Endothelial cell of umbilical vein (primary cell): ENCODE results near the gene MIGA1. TPM values are rescaled to one million over a fixed set of nuclear protein-coding genes. Genes with fewer than 3 reads are reported as not detected.
A peak's percentile ranks its signal among the peaks of the same experiment; 100 is the strongest.

Experiments used
- BruUV-seq: library from RNA; stranded (reverse); fragments of 400-500 nt; replicated peaks from 2 replicates; lab custom pipeline; 2021; lab: Mats Ljungman, UMichigan
- CTCF ChIA-PET: fragments of 300-600, 350-600 bp; sonication (Branson Sonifier 250); formaldehyde crosslinking; loops from one replicate; lab custom pipeline; 2021; ENCODE audit warnings: antibody characterized with exemption, inconsistent platforms; lab: Charles Lee
- POLR2A ChIA-PET: fragments of 300-600, 350-600 bp; sonication (Branson Sonifier 250); formaldehyde crosslinking; loops from one replicate; lab custom pipeline; 2021; ENCODE audit warnings: antibody characterized with exemption, inconsistent platforms; lab: Charles Lee
- DNase-seq: peaks from one replicate; pipeline ENCODE4 v3.0.0-alpha.2; 2011; ENCODE audit warnings: low read depth, low spot score
- FAIRE-seq: peaks from 2 replicates; lab custom pipeline; 2011; peaks lifted over from hg19 to GRCh38; lab: Jason Lieb, UNC
- H2AFZ ChIP-seq: 2 replicates; pipeline ENCODE4 v1.6.0; 2012; ENCODE audit warnings: low read depth, low read length, control low read depth, inconsistent platforms
- H3K27ac ChIP-seq: 2 replicates; pipeline ENCODE4 v1.5.1; 2011; ENCODE audit warnings: low read depth, mild to moderate bottlenecking, control low read depth, low read length, moderate library complexity; ENCODE audit not compliant: insufficient read depth
- H3K27me3 ChIP-seq, 2 experiments: 2 replicates each; pipeline versions ENCODE4 v1.6.0 to v1.6.1; 2011; ENCODE audit warnings: low read length in 2 of 2, mixed read lengths in 1 of 2; ENCODE audit not compliant: control insufficient read depth in 2 of 2, insufficient read depth in 2 of 2
- H3K36me3 ChIP-seq, 2 experiments: 2 replicates in 1 of 2; 3 replicates in 1 of 2; pipeline ENCODE4 v1.5.1; 2011; ENCODE audit warnings: low read length in 2 of 2, mild to moderate bottlenecking in 1 of 2, moderate library complexity in 1 of 2; ENCODE audit not compliant: control insufficient read depth in 2 of 2, insufficient read depth in 2 of 2; ENCODE audit errors: extremely low read depth in 1 of 2
- H3K4me1 ChIP-seq: 3 replicates; pipeline ENCODE4 v1.5.1; 2011; ENCODE audit warnings: mild to moderate bottlenecking, low read length; ENCODE audit not compliant: control insufficient read depth, insufficient read depth; ENCODE audit errors: extremely low read depth
- H3K4me2 ChIP-seq: 2 replicates; pipeline ENCODE4 v1.6.1; 2011; ENCODE audit warnings: low read length, control low read depth, mixed read lengths; ENCODE audit not compliant: insufficient read depth
- H3K4me3 ChIP-seq, 3 experiments: fragments of 200-600 bp in 1 of 3; sonication (generic), shearing (Covaris generic) in 1 of 3; replicated peaks in 1 of 3; 2 replicates each; pipeline ENCODE4 v1.5.1; 2011 to 2016; ENCODE audit warnings: control low read depth in 3 of 3, low read length in 3 of 3, mild to moderate bottlenecking in 2 of 3, inconsistent platforms in 1 of 3, low read depth in 1 of 3, moderate library complexity in 1 of 3; ENCODE audit not compliant: insufficient read depth in 1 of 3
- H3K79me2 ChIP-seq: 2 replicates; pipeline ENCODE4 v1.6.0; 2012; ENCODE audit warnings: low read length, inconsistent platforms; ENCODE audit not compliant: control insufficient read depth, insufficient read depth
- H3K9ac ChIP-seq: replicated peaks from 2 replicates; pipeline ENCODE3; 2011; ENCODE audit warnings: low read length, control low read depth; ENCODE audit not compliant: insufficient read depth; ENCODE audit errors: extremely low read depth
- H3K9me1 ChIP-seq: replicated peaks from 3 replicates; pipeline ENCODE4 v1.6.0; 2011; ENCODE audit warnings: mild to moderate bottlenecking, low read length; ENCODE audit not compliant: control insufficient read depth, insufficient read depth; ENCODE audit errors: extremely low read depth
- H3K9me3 ChIP-seq: replicated peaks from 2 replicates; pipeline ENCODE4 v1.5.1; 2012; ENCODE audit warnings: low read length, inconsistent platforms; ENCODE audit not compliant: control insufficient read depth, insufficient read depth
- H4K20me1 ChIP-seq: replicated peaks from 2 replicates; pipeline ENCODE3; 2011; ENCODE audit warnings: mild to moderate bottlenecking, low read length; ENCODE audit not compliant: control insufficient read depth, insufficient read depth; ENCODE audit errors: extremely low read depth
- CTCF ChIP-seq, 2 donors: IDR thresholded peaks; 1 replicate in 1 of 2; 2 replicates in 1 of 2; pipeline ENCODE4 v1.5.1; 2011; ENCODE audit warnings: low read length in 2 of 2, mild to moderate bottlenecking in 2 of 2, moderate library complexity in 2 of 2, control low read depth in 1 of 2, inconsistent platforms in 1 of 2, low read depth in 1 of 2; ENCODE audit not compliant: insufficient read depth in 1 of 2; ENCODE audit errors: extremely low read depth in 1 of 2
- EZH2 ChIP-seq: IDR thresholded peaks from 2 replicates; pipeline ENCODE4 v1.6.1; 2012; ENCODE audit warnings: borderline replicate concordance, low read depth, mild to moderate bottlenecking, moderate library complexity, low read length, inconsistent platforms; ENCODE audit not compliant: severe bottlenecking
- GATA2 ChIP-seq: IDR thresholded peaks from 2 replicates; pipeline ENCODE4 v1.7.0; 2011; ENCODE audit warnings: low read depth, mild to moderate bottlenecking, moderate library complexity, mixed read lengths, low read length; ENCODE audit not compliant: insufficient read length, insufficient read depth
- MAX ChIP-seq: IDR thresholded peaks from 2 replicates; pipeline ENCODE4 v1.6.1; 2011; ENCODE audit not compliant: insufficient read depth, insufficient read length
- MYC ChIP-seq: IDR thresholded peaks from one replicate; pipeline ENCODE4 v1.6.1; 2011; ENCODE audit warnings: mild to moderate bottlenecking, low read depth, low read length
- POLR2A ChIP-seq: IDR thresholded peaks from 2 replicates; pipeline ENCODE4 v1.6.1; 2012; ENCODE audit warnings: low read depth, mild to moderate bottlenecking, control low read depth, low read length
- POLR2AphosphoS5 ChIP-seq: IDR thresholded peaks from 2 replicates; pipeline ENCODE4 v1.6.1; 2012; ENCODE audit warnings: low read depth, mild to moderate bottlenecking, control low read depth, low read length, moderate library complexity; ENCODE audit not compliant: insufficient read depth
- dilution Hi-C: fragments of 300-500 bp; cut with MboI; formaldehyde crosslinking; loops from one replicate; pipeline ENCODE4 v1.15.0; 2019; ENCODE audit warnings: low sequenced_read_pairs; ENCODE audit not compliant: extremely low pct_ligation_motif_present
- intact Hi-C: fragments of 100-400 bp; cut with micrococcal nuclease; formaldehyde crosslinking; loops from one replicate; pipeline ENCODE4 v1.10.0; 2022
- polyA plus RNA-seq, 4 experiments: library from polyadenylated mRNA; depleted of rRNA in 3 of 4; stranded (reverse) in 3 of 4; unstranded in 1 of 4; fragments of >200 nt; gene quantifications; 2 replicates each; pipeline versions ENCODE4 v1.2.1 to v1.2.3, GENCODE V29; 2011 to 2012; ENCODE audit warnings: missing spikeins in 1 of 4
- total RNA-seq: library from RNA; stranded (reverse); gene quantifications from 2 replicates; pipeline ENCODE4 v1.2.3, GENCODE V29; 2021

Gene MIGA1
- total and polyA plus RNA-seq, 2 donors (not counting 3 experiments of a cell fraction or from before 2014, with no cell fraction given): 2.8 to 14.6 TPM

- no peak overlapping the region for H3K9ac ChIP-seq
- peak overlapping the region; percentile 25 for H3K4me2 ChIP-seq
- intact Hi-C loops (loop anchor here (2.0 kb wide), 1 partner anchor 75 kb away; the partner anchor contains the start of gene ZZZ3), dilution Hi-C loops (no loop called here)
- peaks cover 60% of the 10 kb centered on the region for H3K79me2 ChIP-seq
- ChIA-PET CTCF (interaction anchor here (1.4 kb wide), 1 partner anchor 13 kb away, joined by 3 read pairs; no protein-coding TSS in a partner anchor), POLR2A (no interaction called here)
- H3K4me3 ChIP-seq: no peak overlapping the region
- H3K9me3 ChIP-seq: no peaks in the 10 kb centered on the region
- TF ChIP-seq MAX (no peak), CTCF (IDR thresholded peaks at IDR 0.05; ENCODE audit: extremely low read depth in 1 of 2, insufficient read depth in 1 of 2, low read depth in 1 of 2, low read length in 2 of 2) (no peak), MYC (no peak), EZH2 (no peak), GATA2 (no peak), POLR2A (no peak), POLR2AphosphoS5 (no peak)
- no peaks in the 10 kb centered on the region for H3K36me3 ChIP-seq
- BruUV-seq: no TSS peak
- H2AFZ ChIP-seq: no peak overlapping the region
- no peaks in the 10 kb centered on the region for H3K27me3 ChIP-seq
- no peaks in the 10 kb centered on the region for H3K9me1 ChIP-seq
- FAIRE-seq (no peak), DNase-seq (no peak)
- H4K20me1 ChIP-seq: peaks cover 17% of the 10 kb centered on the region
- H3K27ac ChIP-seq: no peak overlapping the region
- peaks cover 18% of the 10 kb centered on the region for H3K4me1 ChIP-seq
These were observed 21.8 kb upstream of the MIGA1 start for GRCh38 chr1:77757603-77758002.
